GM23338 (cell line): ENCODE measurements around the gene MARCKSL1. TPM values are rescaled to one million over a fixed set of nuclear protein-coding genes. Genes with fewer than 3 reads are reported as not detected.

Experiments used
- ATAC-seq: fragments of 200-7000 bp; cut with Tn5 transposase; 3 replicates; pipeline ENCODE4 v1.9.1; 2020
- DNase-seq: peaks from one replicate; pipeline ENCODE4 v3.0.0-alpha.2; 2015; ENCODE audit warnings: low spot score
- H2AFZ ChIP-seq: fragments of 200-600 bp; sonication (generic); 2 replicates; pipeline ENCODE4 v1.8.0; 2016; ENCODE audit warnings: antibody characterized with exemption, mild to moderate bottlenecking, moderate library complexity
- H3F3A ChIP-seq: fragments of 200-600 bp; sonication (generic); replicated peaks from 2 replicates; pipeline ENCODE4 v1.8.0; 2017; ENCODE audit warnings: antibody characterized with exemption, mixed run types, low read depth
- H3K27ac ChIP-seq: fragments of 200-600 bp; sonication (generic); 2 replicates; pipeline ENCODE4 v1.6.1; 2016; ENCODE audit warnings: low read depth
- H3K27me3 ChIP-seq: fragments of 200-600 bp; sonication (generic); 2 replicates; pipeline ENCODE4 v1.8.0; 2016; ENCODE audit warnings: mild to moderate bottlenecking, mixed run types, moderate library complexity; ENCODE audit not compliant: insufficient read depth
- H3K36me3 ChIP-seq: fragments of 200-600 bp; sonication (generic); 2 replicates; pipeline ENCODE4 v1.8.0; 2016; ENCODE audit warnings: mild to moderate bottlenecking; ENCODE audit not compliant: insufficient read depth
- H3K4me1 ChIP-seq: fragments of 200-600 bp; sonication (generic); 2 replicates; pipeline ENCODE4 v1.8.0; 2016; ENCODE audit warnings: mild to moderate bottlenecking, moderate library complexity; ENCODE audit not compliant: insufficient read depth
- H3K4me2 ChIP-seq: fragments of 200-600 bp; sonication (generic); 2 replicates; pipeline ENCODE4 v1.7.1; 2017; ENCODE audit warnings: mixed run types
- H3K4me3 ChIP-seq: fragments of 200-600 bp; sonication (generic); 2 replicates; pipeline ENCODE4 v1.6.1; 2016; ENCODE audit warnings: mixed run types
- H3K79me2 ChIP-seq: fragments of 200-600 bp; sonication (generic); replicated peaks from 2 replicates; pipeline ENCODE4 v1.8.0; 2017; ENCODE audit warnings: mild to moderate bottlenecking; ENCODE audit not compliant: insufficient read depth
- H3K9me2 ChIP-seq: fragments of 200-600 bp; sonication (generic); 2 replicates; pipeline ENCODE4 v1.8.0; 2017; ENCODE audit not compliant: insufficient read depth
- H4K20me1 ChIP-seq: fragments of 200-600 bp; sonication (generic); replicated peaks from 2 replicates; pipeline ENCODE4 v1.8.0; 2017; ENCODE audit warnings: mild to moderate bottlenecking; ENCODE audit not compliant: insufficient read depth
- H3K27ac Mint-ChIP-seq: 2 replicates; pipeline ENCODE4 v1.8.0; 2020; ENCODE audit warnings: inconsistent platforms, mild to moderate bottlenecking, moderate library complexity, mixed read lengths
- H3K27me3 Mint-ChIP-seq: 3 replicates; pipeline ENCODE4 v1.8.0; 2022; ENCODE audit warnings: low read depth, mild to moderate bottlenecking, moderate library complexity, mixed read lengths, inconsistent platforms; ENCODE audit not compliant: insufficient read depth, poor library complexity
- H3K36me3 Mint-ChIP-seq: 3 replicates; pipeline ENCODE4 v1.8.0; 2021; ENCODE audit warnings: low read depth, mild to moderate bottlenecking, inconsistent platforms, moderate library complexity, mixed read lengths
- H3K4me1 Mint-ChIP-seq: 3 replicates; pipeline ENCODE4 v1.8.0; 2020; ENCODE audit warnings: mild to moderate bottlenecking, inconsistent platforms, mixed read lengths
- H3K4me3 Mint-ChIP-seq: 3 replicates; pipeline ENCODE4 v1.8.0; 2021; ENCODE audit warnings: moderate library complexity, mild to moderate bottlenecking, inconsistent platforms, mixed read lengths
- H3K9me3 Mint-ChIP-seq: 3 replicates; pipeline ENCODE4 v1.8.0; 2020; ENCODE audit warnings: moderate library complexity, mild to moderate bottlenecking, inconsistent platforms, mixed read lengths
- CTCF ChIP-seq, 2 experiments: fragments of 200-600 bp in 1 of 2; sonication (generic) in 1 of 2; conservative IDR thresholded peaks; 2 replicates each; pipeline versions ENCODE4 v1.5.1 to v1.6.1; 2016 to 2017; ENCODE audit warnings: antibody characterized with exemption in 2 of 2, low read depth in 2 of 2, mild to moderate bottlenecking in 2 of 2, moderate library complexity in 1 of 2
- EZH2 ChIP-seq: fragments of 200-600 bp; sonication (generic); IDR thresholded peaks from one replicate; pipeline ENCODE4 v1.8.0; 2017; ENCODE audit warnings: antibody characterized with exemption, mild to moderate bottlenecking, low read depth; ENCODE audit not compliant: unreplicated experiment
- EZH2phosphoT487 ChIP-seq: fragments of 200-600 bp; sonication (generic); IDR thresholded peaks from one replicate; pipeline ENCODE4 v1.8.1; 2018; ENCODE audit warnings: antibody characterized with exemption; ENCODE audit not compliant: unreplicated experiment
- NANOG ChIP-seq: IDR thresholded peaks from 2 replicates; pipeline ENCODE4 v1.6.1; 2016; ENCODE audit warnings: antibody characterized with exemption, borderline replicate concordance
- POLR2AphosphoS5 ChIP-seq: IDR thresholded peaks from 2 replicates; pipeline ENCODE4 v1.6.1; 2016; ENCODE audit warnings: antibody characterized with exemption, low read depth
- ZNF114 ChIP-seq: fragments of 250-450 bp; sonication (Bioruptor Pico); IDR thresholded peaks from 2 replicates; pipeline ENCODE4 v1.5.0; 2020; ENCODE audit warnings: mild to moderate bottlenecking, moderate library complexity
- ZNF462 ChIP-seq: fragments of 250-450 bp; sonication (Bioruptor Pico); IDR thresholded peaks from 2 replicates; pipeline ENCODE4 v1.5.0; 2020; ENCODE audit warnings: mild to moderate bottlenecking, moderate library complexity
- polyA plus RNA-seq: library from polyadenylated mRNA; unstranded; fragments of >200 nt; fragmentation: Nextera tagmentation; extraction: Ambion mirVana; gene quantifications from 2 replicates; pipeline ENCODE4 v1.2.1, GENCODE V29; 2016
- total RNA-seq: library from RNA; depleted of rRNA; stranded (reverse); fragments of >200 nt; shearing (Covaris generic); gene quantifications from 2 replicates; pipeline ENCODE4 v1.2.3, GENCODE V29; 2014

The MARCKSL1 gene
- total and polyA plus RNA-seq, 2 experiments from 2014 or later, result 329 to 553 TPM

GRCh38 chr1:32327204-32327603, 8.8 kb downstream of the MARCKSL1 start:
- H3K36me3 ChIP-seq, result peaks cover 12% of the 10 kb centered on the region

More at GRCh38 chr1:32327204-32327603, 8.8 kb downstream of the MARCKSL1 start:
- H4K20me1 ChIP-seq, result peaks cover 14% of the 10 kb centered on the region; the same call in 1 of the 2 replicates
- no peaks in the 10 kb centered on the region for H3K9me2 ChIP-seq
- peaks cover 67% of the 10 kb centered on the region for H3K36me3 Mint-ChIP-seq
- no peak overlapping the region for H2AFZ ChIP-seq
- no peaks in the 10 kb centered on the region for H3K27me3 ChIP-seq
- H3K9me3 Mint-ChIP-seq, result no peaks in the 10 kb centered on the region
- peaks cover 10% of the 10 kb centered on the region for H3K4me1 Mint-ChIP-seq
- DNase-seq (no peak), ATAC-seq (no peak)
- peaks cover 18% of the 10 kb centered on the region for H3K27me3 Mint-ChIP-seq
- TF ChIP-seq CTCF (conservative IDR thresholded peaks at IDR 0.05; ENCODE audit: low read depth in 2 of 2) (no peak), ZNF114 (CRISPR knock-in tag) (no peak), NANOG (no peak), EZH2phosphoT487 (no peak), EZH2 (no peak), ZNF462 (CRISPR knock-in tag) (no peak), POLR2AphosphoS5 (no peak)
- no peak overlapping the region for H3K27ac ChIP-seq
- H3F3A ChIP-seq, result peaks cover 10% of the 10 kb centered on the region; the same call in 1 of the 2 replicates
- no peaks in the 10 kb centered on the region; the same call in 1 of the 2 replicates for H3K4me1 ChIP-seq
- H3K4me2 ChIP-seq, result no peak overlapping the region
- H3K79me2 ChIP-seq, result 0 out of 2 replicates have a peak, but pooled peaks cover 4% of the 10 kb centered on the region
- no peak overlapping the region for H3K4me3 ChIP-seq
- H3K27ac Mint-ChIP-seq, result no peak overlapping the region
- H3K4me3 Mint-ChIP-seq, result no peak overlapping the region
